GM03348 (cell line): ENCODE results near the gene ABHD16B.
"Not testable (repeated sequence)": the region's sequence is repeated elsewhere in the genome, so short reads cannot be mapped to it uniquely, and the experiment has no call there.

Experiments
- DNase-seq: peaks from one replicate; pipeline ENCODE4 v3.0.0; 2012; ENCODE audit warnings: low spot score

ABHD16B gene

GRCh38 chr20:63878899-63879663, 17.8 kb downstream of the ABHD16B start:
- DNase-seq = no peak

GRCh38 chr20:63880901-63881300, 19.6 kb downstream of the ABHD16B start:
- not testable (repeated sequence) for DNase-seq

GRCh38 chr20:63881451-63882226, 20.3 kb downstream of the ABHD16B start:
- DNase-seq = no peak

- no peak for DNase-seq
Measured at GRCh38 chr20:63882257-63883200, 21.2 kb downstream of the ABHD16B start.

GRCh38 chr20:63883201-63883593, 21.9 kb downstream of the ABHD16B start:
- DNase-seq = no peak

- no peak for DNase-seq
Measured at GRCh38 chr20:63884506-63885263, 23.4 kb downstream of the ABHD16B start.

- DNase-seq = no peak
Measured at GRCh38 chr20:63885264-63886053, 24.2 kb downstream of the ABHD16B start.

GRCh38 chr20:63886054-63886419, 24.7 kb downstream of the ABHD16B start:
- no peak for DNase-seq

- no peak for DNase-seq
Measured at GRCh38 chr20:63886921-63887320, 25.6 kb downstream of the ABHD16B start.

- no peak for DNase-seq
Measured at GRCh38 chr20:63889241-63890200, 28.2 kb downstream of the ABHD16B start.

GRCh38 chr20:63890201-63890576, 28.9 kb downstream of the ABHD16B start:
- DNase-seq = no peak

- DNase-seq = no peak
Measured at GRCh38 chr20:63890616-63891015, 29.3 kb downstream of the ABHD16B start.

- DNase-seq = no peak
Measured at GRCh38 chr20:63891061-63892002, 30.0 kb downstream of the ABHD16B start.

- no peak for DNase-seq
Measured at GRCh38 chr20:63892402-63892801, 31.1 kb downstream of the ABHD16B start.

GRCh38 chr20:63893999-63894357, 32.7 kb downstream of the ABHD16B start:
- DNase-seq = no peak

GRCh38 chr20:63894358-63895201, 33.3 kb downstream of the ABHD16B start, which contains the start of gene DNAJC5:
DNAJC5 (plus strand) TSS chr20:63895126; CDS start chr20:63928346, 33,220 bp downstream.
- DNase-seq = peak; percentile 100

- no peak for DNase-seq
Measured at GRCh38 chr20:63895202-63895951, 34.1 kb downstream of the ABHD16B start.
